Natural killer cell treated with Interleukin-12 subunit alpha and Interleukin-12 subunit beta and Interleukin-15 and Interleukin-18, amount 100 ng/mL, for 72 hours (primary cell): Measurements from ENCODE around the gene STX1A. TPM values are rescaled to one million over a fixed set of nuclear protein-coding genes. Genes with fewer than 3 reads are reported as not detected.
A peak's percentile ranks its signal among the peaks of the same experiment; 100 is the strongest.
"Not testable (repeated sequence)": the region's sequence is repeated elsewhere in the genome, so short reads cannot be mapped to it uniquely, and the experiment has no call there.

Source experiments
- ATAC-seq, 2 donors: fragments of 150-1000 bp; cut with Tn5 transposase in 1 of 2; sonication (Bioruptor Pico), chemical (Tn5 transposase) in 1 of 2; 2 replicates each; pipeline ENCODE4 v1.10.0; 2021
- DNase-seq: peaks from one replicate; pipeline ENCODE4 v3.0.0; 2022; ENCODE audit warnings: low spot score
- H3K27ac Mint-ChIP-seq, 2 donors: 1 replicate in 1 of 2; 2 replicates in 1 of 2; pipeline ENCODE4 v1.8.0; 2022; ENCODE audit warnings: mixed read lengths in 2 of 2, mild to moderate bottlenecking in 1 of 2, moderate library complexity in 1 of 2
- H3K27me3 Mint-ChIP-seq, 2 donors: 1 replicate in 1 of 2; 2 replicates in 1 of 2; pipeline ENCODE4 v1.8.0; 2022; ENCODE audit warnings: mixed read lengths in 2 of 2
- H3K36me3 Mint-ChIP-seq: one replicate; pipeline ENCODE4 v1.8.0; 2022; ENCODE audit warnings: mixed read lengths
- H3K4me1 Mint-ChIP-seq, 2 donors: 1 replicate in 1 of 2; 2 replicates in 1 of 2; pipeline ENCODE4 v1.8.0; 2022; ENCODE audit warnings: low read depth in 2 of 2, mixed read lengths in 2 of 2, mild to moderate bottlenecking in 1 of 2
- H3K4me3 Mint-ChIP-seq: one replicate; pipeline ENCODE4 v1.8.0; 2022; ENCODE audit warnings: mixed read lengths
- H3K9me3 Mint-ChIP-seq: 2 replicates; pipeline ENCODE4 v1.8.0; 2022; ENCODE audit warnings: mixed read lengths
- total RNA-seq, 2 donors: library from RNA; stranded (reverse); gene quantifications; one replicate each; pipeline ENCODE4 v1.2.3, GENCODE V29; 2022

The STX1A gene
- total RNA-seq, 2 donors from 2014 or later, result 17.8 to 23.2 TPM

DNA sequence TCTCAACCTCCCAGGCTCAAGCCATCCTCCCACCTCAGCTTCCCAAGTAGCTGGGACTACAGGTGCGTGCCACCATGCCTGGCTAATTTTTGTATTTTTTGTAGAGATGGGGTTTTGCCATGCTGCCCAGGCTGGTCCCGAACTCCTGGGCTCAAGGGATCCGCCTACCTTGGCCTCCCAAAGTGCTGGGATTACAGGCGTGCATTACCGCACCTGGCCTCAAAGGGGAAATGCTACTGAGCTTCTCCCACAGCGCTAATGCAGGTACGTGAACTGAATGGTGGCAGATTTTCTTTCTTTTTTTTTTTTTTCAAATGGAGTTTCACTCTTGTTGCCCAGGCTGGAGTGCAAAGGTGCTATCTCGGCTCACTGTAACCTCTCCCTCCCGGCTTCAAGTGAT is 43.4 kb downstream of the STX1A start:
- not testable (repeated sequence) for ATAC-seq, H3K36me3 Mint-ChIP-seq, H3K4me3 Mint-ChIP-seq, H3K9me3 Mint-ChIP-seq, H3K27me3 Mint-ChIP-seq, H3K4me1 Mint-ChIP-seq, DNase-seq, H3K27ac Mint-ChIP-seq

DNA sequence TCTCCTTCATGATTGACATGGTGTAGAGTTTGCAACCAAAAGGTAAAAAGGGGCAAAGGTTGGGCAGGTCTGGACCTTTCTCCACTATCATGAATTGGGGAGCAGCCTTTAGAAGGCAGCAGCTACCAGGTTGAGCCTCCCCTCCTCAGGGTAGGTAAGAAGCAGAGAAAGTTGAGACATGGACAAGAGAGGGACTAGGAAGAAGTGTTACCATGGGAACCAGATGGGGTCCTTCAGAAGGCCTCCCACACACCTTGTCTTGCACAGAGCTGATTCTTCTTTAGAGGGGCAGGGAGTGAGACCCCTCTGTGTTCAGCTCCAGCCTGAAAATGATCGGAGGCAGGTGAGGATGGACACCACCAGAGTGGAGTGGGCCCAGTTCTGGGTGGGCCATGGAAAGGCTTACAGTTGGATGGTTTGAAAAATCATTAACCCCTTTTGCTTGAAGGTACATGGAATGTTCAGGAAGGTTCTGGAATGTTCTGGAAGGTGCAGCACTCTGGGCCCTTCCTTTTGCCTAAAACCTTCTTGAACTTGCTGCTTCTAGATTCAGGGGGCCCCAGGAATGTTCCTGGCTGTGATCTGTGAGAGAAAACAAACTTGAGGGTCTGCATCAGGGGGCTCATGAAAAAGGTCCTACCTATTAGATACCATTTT is 44.9 kb downstream of the STX1A start:
- Mint-ChIP-seq H3K4me3 (no peak overlapping the region), H3K4me1 (no peaks in the 10 kb centered on the region), H3K9me3 (no peaks in the 10 kb centered on the region), H3K36me3 (no peaks in the 10 kb centered on the region), H3K27ac (no peak overlapping the region), H3K27me3 (peaks cover 0 to 5% of the 10 kb centered on the region in 2 donors)
- DNase-seq (no peak), ATAC-seq (no peak)

DNA sequence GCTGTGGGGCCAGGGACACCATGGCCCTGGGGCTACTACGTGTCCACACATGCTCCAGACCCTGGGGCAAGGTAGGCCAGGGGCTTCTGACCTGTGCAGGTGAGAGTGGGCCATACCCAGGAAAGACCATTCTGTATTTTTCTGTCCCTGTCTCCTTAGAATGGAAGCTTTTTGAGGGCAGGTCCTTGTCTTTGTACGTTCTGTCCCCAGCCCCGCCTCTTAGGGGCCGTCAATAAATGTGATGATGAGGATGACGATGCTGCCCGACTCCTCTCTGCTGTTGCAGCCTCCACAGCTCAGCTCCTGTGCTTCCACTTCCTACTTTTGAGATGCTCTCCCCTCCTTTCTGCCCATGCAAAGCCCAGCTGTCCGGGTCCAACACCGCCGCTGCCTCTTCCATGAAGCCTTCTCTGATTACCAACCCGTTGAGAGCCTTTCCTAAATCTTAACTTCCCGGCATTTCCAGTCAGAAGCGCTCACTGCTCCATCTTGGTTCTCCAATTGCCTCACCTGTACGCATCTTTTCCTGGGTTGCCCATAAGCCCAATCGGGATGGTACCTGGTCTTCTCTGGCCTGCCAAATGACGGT is 47.5 kb downstream of the STX1A start:
- ATAC-seq (no peak), DNase-seq (no peak)
- Mint-ChIP-seq H3K4me1 (peaks cover 3 to 4% of the 10 kb centered on the region in 2 donors), H3K36me3 (no peaks in the 10 kb centered on the region), H3K9me3 (no peaks in the 10 kb centered on the region), H3K27me3 (peaks cover 6 to 8% of the 10 kb centered on the region in 2 donors), H3K27ac (no peak overlapping the region), H3K4me3 (no peak overlapping the region)

DNA sequence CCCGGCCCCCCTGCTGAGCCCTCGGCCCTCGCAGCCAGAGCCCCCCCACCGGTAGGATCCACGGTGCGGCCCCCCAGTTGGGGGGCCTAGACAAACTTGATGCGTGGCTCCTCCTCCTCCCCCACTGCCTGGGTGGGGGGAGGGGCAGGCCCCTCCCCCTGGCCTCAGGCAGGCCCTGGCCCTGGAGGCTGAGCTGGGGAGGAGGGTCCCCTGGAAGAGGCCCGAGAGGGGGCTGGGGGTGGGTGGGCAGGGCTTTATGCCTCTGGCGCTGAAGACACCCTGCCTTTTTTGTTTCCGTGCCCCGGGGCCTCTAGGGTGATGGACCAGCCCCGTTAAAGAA is 48.2 kb downstream of the STX1A start:
- no peaks in the 10 kb centered on the region for H3K36me3 Mint-ChIP-seq
- no peaks in the 10 kb centered on the region for H3K9me3 Mint-ChIP-seq
- H3K27ac Mint-ChIP-seq, result no peak overlapping the region
- no peak for DNase-seq
- H3K4me1 Mint-ChIP-seq, result peaks cover 3 to 4% of the 10 kb centered on the region in 2 donors
- no peak overlapping the region for H3K4me3 Mint-ChIP-seq
- H3K27me3 Mint-ChIP-seq, result peaks cover 6 to 8% of the 10 kb centered on the region in 2 donors
- ATAC-seq, result no peak

DNA sequence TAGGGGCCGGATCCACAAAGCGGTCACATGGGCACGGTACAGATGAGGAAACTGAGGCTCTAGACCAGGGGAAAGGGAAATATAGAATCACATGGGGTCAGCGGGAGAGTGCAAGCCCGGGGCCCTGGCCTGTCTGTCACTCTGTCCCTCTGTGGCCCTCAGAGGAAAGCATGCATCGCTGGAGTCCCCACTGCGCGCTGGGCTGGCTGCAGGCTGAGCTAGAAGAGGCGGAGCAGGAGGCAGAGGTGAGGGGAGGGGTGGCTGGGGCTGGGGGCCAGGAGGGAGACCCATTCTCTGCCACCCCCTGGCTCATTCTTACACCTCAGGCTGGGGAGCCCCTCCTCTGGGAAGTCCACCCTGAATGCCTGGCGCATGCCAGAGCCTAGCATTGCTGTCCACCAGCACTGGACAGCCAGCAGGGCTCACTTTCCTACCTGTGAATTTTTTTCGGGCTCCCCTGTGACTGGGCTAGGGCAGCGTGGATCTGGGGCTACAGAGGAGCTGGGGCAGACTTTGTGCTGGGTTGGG is 49.5 kb downstream of the STX1A start:
- Mint-ChIP-seq H3K4me3 (no peak overlapping the region), H3K27me3 (peaks cover 12 to 16% of the 10 kb centered on the region in 2 donors)
- no peak for ATAC-seq

DNA sequence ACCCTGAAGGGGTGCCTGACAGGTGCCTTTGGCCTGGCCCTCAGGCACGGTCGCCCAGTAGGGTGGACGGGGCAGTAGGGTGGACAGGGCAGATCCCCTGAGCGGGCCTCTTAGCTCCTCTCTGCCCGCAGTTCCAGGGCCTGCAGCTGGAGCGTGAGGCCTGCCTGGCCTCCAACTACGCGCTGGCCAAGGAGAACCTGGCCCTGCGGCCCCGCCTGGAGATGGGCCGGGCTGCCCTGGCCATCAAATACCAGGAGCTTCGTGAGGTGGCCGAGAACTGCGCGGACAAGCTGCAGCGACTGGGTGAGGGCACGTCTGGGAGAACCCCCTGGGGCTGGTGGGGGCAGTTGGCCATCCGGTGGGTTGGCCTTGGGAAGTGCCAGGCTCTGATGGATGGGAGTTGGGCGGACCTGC is 50.2 kb downstream of the STX1A start:
- H3K4me3 Mint-ChIP-seq, result no peak overlapping the region
- no peaks in the 10 kb centered on the region for H3K36me3 Mint-ChIP-seq
- peaks cover 4 to 7% of the 10 kb centered on the region in 2 donors for H3K4me1 Mint-ChIP-seq
- DNase-seq (no peak), ATAC-seq (no peak)
- peaks cover 16 to 19% of the 10 kb centered on the region in 2 donors for H3K27me3 Mint-ChIP-seq
- no peaks in the 10 kb centered on the region for H3K9me3 Mint-ChIP-seq
- H3K27ac Mint-ChIP-seq, result no peak overlapping the region

More for the DNA sequence above, 49.5 kb downstream of the STX1A start:
- Mint-ChIP-seq H3K4me1 (peaks cover 4 to 7% of the 10 kb centered on the region in 2 donors), H3K36me3 (no peaks in the 10 kb centered on the region), H3K27ac (no peak overlapping the region), H3K9me3 (no peaks in the 10 kb centered on the region)
- no peak for DNase-seq

DNA sequence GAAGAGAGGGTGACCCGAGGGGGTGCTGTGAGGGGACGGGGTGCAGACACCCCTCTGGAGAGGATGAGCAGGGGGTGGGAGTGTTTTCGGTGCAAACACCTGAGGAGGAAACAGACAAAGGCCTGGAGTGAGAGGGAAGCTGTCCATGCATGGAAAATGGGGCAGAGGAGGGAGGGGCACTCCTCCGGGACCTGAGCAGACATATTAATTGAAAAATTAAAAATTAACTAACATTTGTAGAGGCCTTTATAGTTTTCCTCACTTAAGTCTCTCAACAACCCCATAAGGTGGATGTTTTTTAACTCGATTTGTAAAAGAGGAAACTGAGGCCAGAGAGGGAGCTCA is 50.6 kb downstream of the STX1A start:
- H3K27me3 Mint-ChIP-seq, result peaks cover 20 to 23% of the 10 kb centered on the region in 2 donors
- no peak overlapping the region for H3K27ac Mint-ChIP-seq
- H3K9me3 Mint-ChIP-seq, result no peaks in the 10 kb centered on the region
- H3K36me3 Mint-ChIP-seq, result no peaks in the 10 kb centered on the region
- ATAC-seq, result no peak
- H3K4me3 Mint-ChIP-seq, result peak overlapping the region; percentile 49
- no peak for DNase-seq
- H3K4me1 Mint-ChIP-seq, result peaks cover 4 to 7% of the 10 kb centered on the region in 2 donors

DNA sequence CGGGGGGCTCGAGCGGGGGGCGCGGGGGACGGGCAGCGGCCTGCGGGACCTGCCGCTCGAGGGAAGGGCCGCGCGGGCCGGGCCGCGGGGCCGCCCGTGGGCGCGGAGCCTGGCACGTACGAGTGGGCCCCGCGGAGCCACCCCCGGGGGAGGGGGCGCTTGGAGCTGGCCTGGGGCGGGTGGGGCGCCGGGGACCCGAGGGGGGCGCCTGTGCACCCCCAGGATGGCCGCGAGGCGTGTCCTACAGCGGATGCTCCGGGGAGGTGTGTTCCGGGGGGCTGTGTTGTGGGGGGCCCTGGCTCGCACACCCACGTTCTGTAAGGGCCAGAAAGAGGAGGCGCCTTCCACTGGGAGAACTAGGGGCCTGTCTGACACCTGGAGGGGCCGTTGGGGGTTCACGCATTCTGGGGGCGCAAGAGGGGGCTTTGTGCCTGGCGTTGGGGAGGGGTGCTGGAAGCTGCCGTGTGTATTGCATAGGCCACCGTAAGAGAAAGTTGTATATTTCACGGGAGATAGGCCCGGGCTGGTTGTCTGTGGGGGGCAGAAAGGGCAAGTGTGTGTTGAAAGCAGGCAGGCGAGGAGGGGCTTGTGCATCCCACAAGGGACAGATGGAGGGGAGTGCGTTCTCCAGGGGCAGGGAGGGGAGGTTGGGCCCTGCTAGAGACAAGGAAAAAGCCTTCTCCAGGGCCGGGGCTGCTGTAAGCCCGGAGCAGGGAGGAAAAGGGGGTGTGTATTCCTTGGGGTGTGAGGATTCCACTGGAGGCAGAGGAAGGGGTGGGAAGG is 51.2 kb downstream of the STX1A start:
- DNase-seq (no peak), ATAC-seq (no peak)
- Mint-ChIP-seq H3K4me3 (peak overlapping the region; percentile 49), H3K4me1 (peaks cover 4 to 7% of the 10 kb centered on the region in 2 donors), H3K27me3 (peaks cover 23 to 27% of the 10 kb centered on the region in 2 donors), H3K9me3 (no peaks in the 10 kb centered on the region), H3K27ac (no peak overlapping the region), H3K36me3 (peaks cover under 1% of the 10 kb centered on the region)

DNA sequence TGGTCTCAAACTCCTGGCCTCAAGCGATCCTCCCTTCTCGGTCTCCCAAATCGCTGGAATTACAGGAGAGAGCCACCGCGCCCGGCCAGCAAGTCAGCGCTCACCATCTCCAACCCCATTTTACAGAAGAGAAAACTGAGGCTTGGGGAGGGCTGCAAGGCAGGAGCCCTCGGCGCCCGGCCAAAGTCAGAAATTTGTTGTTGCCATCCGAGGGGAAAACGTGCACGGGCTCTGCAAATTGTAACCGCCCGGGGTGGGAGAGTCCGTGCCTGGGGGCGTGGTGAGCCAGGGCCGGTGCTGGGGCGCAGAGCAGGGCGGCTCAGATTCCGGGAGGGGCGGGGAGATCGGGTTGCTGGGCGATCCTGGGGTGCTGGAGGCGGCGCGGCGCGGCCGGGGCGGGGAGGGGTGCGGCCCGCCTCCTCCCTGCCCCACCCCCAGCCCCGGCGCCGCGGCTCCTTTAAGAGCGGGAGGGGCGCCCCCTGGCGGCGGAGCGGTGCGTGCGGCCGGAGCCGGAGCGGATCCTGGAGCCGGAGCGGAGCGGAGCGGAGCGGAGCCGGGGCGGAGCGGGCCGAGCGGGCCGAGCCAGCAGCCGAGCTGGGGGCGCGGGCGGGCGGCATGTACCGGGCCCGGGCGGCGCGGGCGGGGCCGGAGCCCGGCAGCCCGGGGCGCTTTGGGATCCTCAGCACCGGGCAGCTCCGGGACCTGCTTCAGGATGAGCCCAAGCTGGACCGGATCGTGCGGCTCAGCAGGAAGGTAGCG is 51.9 kb downstream of the STX1A start, which contains the start of gene VPS37D:
TSS of gene VPS37D (plus strand) at position 488 of the 759 bp plus-strand sequence. CDS start at position 616, 128 bp downstream.
- peaks cover 4 to 7% of the 10 kb centered on the region in 2 donors for H3K4me1 Mint-ChIP-seq
- H3K27me3 Mint-ChIP-seq, result peaks cover 27 to 33% of the 10 kb centered on the region in 2 donors
- ATAC-seq, result peak; percentile 96

DNA sequence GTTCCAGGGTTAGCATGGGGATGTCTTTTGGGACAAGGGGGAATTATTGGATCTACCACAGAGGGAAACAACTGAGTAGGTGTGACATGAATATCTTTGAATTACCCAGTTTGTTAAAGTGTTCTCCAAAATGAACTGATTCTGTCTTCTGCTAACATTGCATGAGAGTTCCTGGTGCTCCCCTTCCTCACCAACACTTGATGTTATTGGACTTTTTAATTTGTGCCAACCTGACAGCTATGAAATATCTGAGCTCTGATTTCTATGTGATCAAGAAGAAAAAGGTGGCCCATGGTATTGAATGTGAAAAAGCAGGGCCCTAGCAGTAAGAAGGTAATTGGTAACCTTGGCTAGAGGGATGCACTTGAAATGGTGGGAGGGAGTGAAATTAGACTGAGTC is 56.4 kb downstream of the STX1A start:
- Mint-ChIP-seq H3K27me3 (peaks cover 29 to 42% of the 10 kb centered on the region in 2 donors), H3K9me3 (no peaks in the 10 kb centered on the region), H3K4me3 (no peak overlapping the region), H3K4me1 (peaks cover 0 to 4% of the 10 kb centered on the region in 2 donors), H3K27ac (no peak overlapping the region), H3K36me3 (peaks cover 6% of the 10 kb centered on the region)
- DNase-seq, result no peak
- no peak for ATAC-seq

More for the DNA sequence above, 51.9 kb downstream of the STX1A start, which contains the start of gene VPS37D:
- H3K27ac Mint-ChIP-seq, result no peak within 1 kb of the TSS
- peak; percentile 91 for DNase-seq
- peak within 1 kb of the TSS; percentile 59 for H3K4me3 Mint-ChIP-seq
- peaks cover 6% of the 10 kb centered on the region for H3K36me3 Mint-ChIP-seq
- H3K9me3 Mint-ChIP-seq, result no peaks in the 10 kb centered on the region

DNA sequence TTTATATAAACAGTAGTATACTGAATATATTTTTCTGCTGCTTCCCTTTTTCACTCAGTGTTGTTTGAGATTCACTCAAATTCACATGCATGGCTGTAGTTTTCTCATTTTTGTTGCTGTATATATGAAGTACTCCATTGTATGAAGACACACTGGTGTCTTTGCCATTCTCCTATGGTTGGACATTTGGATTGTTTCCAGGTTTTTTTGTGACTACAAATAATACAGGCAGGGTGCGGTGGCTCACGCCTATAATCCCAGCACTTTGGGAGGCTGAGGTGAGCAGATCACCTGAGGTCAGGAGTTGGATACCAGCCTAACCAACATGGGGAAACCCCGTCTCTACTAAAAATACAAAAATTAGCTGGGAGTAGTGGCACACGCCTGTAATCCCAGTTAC is 58.9 kb downstream of the STX1A start:
- H3K4me3 Mint-ChIP-seq, H3K4me1 Mint-ChIP-seq, H3K36me3 Mint-ChIP-seq, DNase-seq, H3K27ac Mint-ChIP-seq, H3K9me3 Mint-ChIP-seq, ATAC-seq: not testable (repeated sequence)
- H3K27me3 Mint-ChIP-seq, result peaks cover 30 to 37% of the 10 kb centered on the region in 2 donors

DNA sequence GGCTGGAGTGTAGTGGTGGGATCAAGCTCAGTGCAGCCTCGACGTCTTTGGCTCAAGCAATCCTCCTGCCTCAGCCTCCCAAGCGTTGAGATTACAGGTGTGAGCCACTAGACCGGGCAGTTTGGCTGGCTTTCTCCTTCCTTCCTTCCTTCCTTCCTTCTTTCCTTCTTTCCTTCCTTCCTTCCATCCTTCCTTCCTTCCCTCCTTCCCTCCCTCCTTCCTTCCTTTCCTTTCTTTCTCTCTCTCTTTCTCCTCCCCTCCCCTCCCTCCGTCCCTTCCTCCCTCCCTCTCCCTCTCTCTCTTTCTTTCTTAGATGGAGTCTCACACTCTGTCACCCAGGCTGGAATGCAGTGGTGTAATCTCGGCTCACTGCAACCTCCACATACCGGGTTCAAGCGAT is 59.5 kb downstream of the STX1A start:
- Mint-ChIP-seq H3K36me3 (peaks cover 6% of the 10 kb centered on the region), H3K27ac (no peak overlapping the region), H3K4me1 (no peaks in the 10 kb centered on the region), H3K27me3 (peaks cover 32 to 33% of the 10 kb centered on the region in 2 donors), H3K9me3 (no peaks in the 10 kb centered on the region), H3K4me3 (no peak overlapping the region)
- ATAC-seq (no peak), DNase-seq (no peak)

DNA sequence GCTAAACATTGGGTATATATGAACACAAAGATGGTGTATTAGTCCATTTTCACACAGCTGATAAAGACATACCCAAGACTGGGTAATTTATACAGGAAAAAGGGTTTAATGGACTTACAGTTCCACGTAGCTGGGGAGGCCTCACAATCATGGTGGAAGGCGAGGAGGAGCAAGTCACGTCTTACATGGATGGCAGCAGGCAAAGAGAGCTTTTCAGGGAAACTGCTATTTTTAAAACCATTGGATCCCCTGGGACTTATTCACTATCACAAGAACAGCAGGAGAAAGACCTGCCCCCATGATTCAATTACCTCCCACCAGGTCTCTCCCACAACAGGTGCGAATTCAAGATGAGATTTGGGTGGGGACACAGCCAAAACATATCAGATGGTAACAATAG is 64.2 kb downstream of the STX1A start:
- DNase-seq, H3K4me3 Mint-ChIP-seq, ATAC-seq, H3K36me3 Mint-ChIP-seq, H3K27ac Mint-ChIP-seq, H3K9me3 Mint-ChIP-seq, H3K4me1 Mint-ChIP-seq: not testable (repeated sequence)
- H3K27me3 Mint-ChIP-seq, result peaks cover 23 to 25% of the 10 kb centered on the region in 2 donors
